Activated CD4-positive, alpha-beta memory T cell treated with anti-CD3 and anti-CD28 coated beads for 36 hours (primary cell): ENCODE results near the gene FBXL4. TPM values are rescaled to one million over a fixed set of nuclear protein-coding genes. Genes with fewer than 3 reads are reported as not detected.

Experiments used
- CTCF ChIA-PET: fragments of 350-600 bp; sonication (Branson Sonifier 250); formaldehyde crosslinking; loops from one replicate; lab custom pipeline; 2021; ENCODE audit warnings: antibody characterized with exemption, inconsistent platforms; lab: Charles Lee
- POLR2A ChIA-PET: fragments of 350-600 bp; sonication (Branson Sonifier 250); formaldehyde crosslinking; loops from one replicate; lab custom pipeline; 2021; ENCODE audit warnings: antibody characterized with exemption; lab: Charles Lee
- DNase-seq: peaks from one replicate; pipeline ENCODE4 v3.0.0-alpha.2; 2020
- H3K27ac Mint-ChIP-seq: one replicate; pipeline ENCODE4 v1.8.0; 2021; ENCODE audit warnings: mixed read lengths
- H3K27me3 Mint-ChIP-seq: one replicate; pipeline ENCODE4 v1.8.0; 2021; ENCODE audit warnings: mixed read lengths
- H3K36me3 Mint-ChIP-seq: one replicate; pipeline ENCODE4 v1.8.0; 2021; ENCODE audit warnings: mixed read lengths
- H3K4me1 Mint-ChIP-seq: one replicate; pipeline ENCODE4 v1.8.0; 2021; ENCODE audit warnings: low read depth, mixed read lengths
- H3K4me3 Mint-ChIP-seq: one replicate; pipeline ENCODE4 v1.8.0; 2021; ENCODE audit warnings: mild to moderate bottlenecking, mixed read lengths
- H3K9me3 Mint-ChIP-seq: one replicate; pipeline ENCODE4 v1.8.0; 2021; ENCODE audit warnings: mixed read lengths
- intact Hi-C: fragments of 100-400 bp; cut with micrococcal nuclease; formaldehyde crosslinking; loops from one replicate; pipeline ENCODE4 v1.15.1; 2023
- total RNA-seq, 2 experiments: library from RNA; stranded (reverse); gene quantifications; one replicate each; pipeline ENCODE4 v1.2.3, GENCODE V29; 2021

Gene FBXL4
- total RNA-seq, 2 experiments from 2014 or later: 13.8 TPM

- DNase-seq: no peak
- H3K27ac Mint-ChIP-seq: no peak overlapping the region
- H3K4me3 Mint-ChIP-seq: no peak overlapping the region
- ChIA-PET POLR2A (no interaction called here), CTCF (no interaction called here)
- H3K27me3 Mint-ChIP-seq: peaks cover 74% of the 10 kb centered on the region
- H3K36me3 Mint-ChIP-seq: no peaks in the 10 kb centered on the region
- peaks cover 23% of the 10 kb centered on the region for H3K4me1 Mint-ChIP-seq
- intact Hi-C loops: no loop called here
- no peaks in the 10 kb centered on the region for H3K9me3 Mint-ChIP-seq
These were observed 106.0 kb downstream of the FBXL4 start for GRCh38 chr6:98841621-98842341.

GRCh38 chr6:98840996-98841513, 106.7 kb downstream of the FBXL4 start:
- DNase-seq: no peak
- ChIA-PET POLR2A (no interaction called here), CTCF (no interaction called here)
- intact Hi-C loops: no loop called here
- Mint-ChIP-seq H3K27me3 (peaks cover 73% of the 10 kb centered on the region), H3K36me3 (no peaks in the 10 kb centered on the region), H3K4me1 (peaks cover 26% of the 10 kb centered on the region), H3K27ac (no peak overlapping the region), H3K4me3 (no peak overlapping the region), H3K9me3 (no peaks in the 10 kb centered on the region)

GRCh38 chr6:98840385-98840784, 107.4 kb downstream of the FBXL4 start:
- no peak for DNase-seq
- Mint-ChIP-seq H3K36me3 (no peaks in the 10 kb centered on the region), H3K9me3 (no peaks in the 10 kb centered on the region), H3K4me1 (peaks cover 24% of the 10 kb centered on the region), H3K4me3 (no peak overlapping the region), H3K27me3 (peaks cover 72% of the 10 kb centered on the region), H3K27ac (no peak overlapping the region)
- POLR2A ChIA-PET: no interaction called here
- intact Hi-C loops: no loop called here
- CTCF ChIA-PET: no interaction called here

GRCh38 chr6:98839781-98840361, 107.9 kb downstream of the FBXL4 start:
- no peak for DNase-seq
- H3K27ac Mint-ChIP-seq: no peak overlapping the region
- H3K36me3 Mint-ChIP-seq: no peaks in the 10 kb centered on the region
- intact Hi-C loops: loop anchor here (10.0 kb wide), 1 partner anchor 1555 kb away; the partner anchor contains the start of gene MMS22L
- ChIA-PET CTCF (no interaction called here), POLR2A (no interaction called here)
- no peak overlapping the region for H3K4me3 Mint-ChIP-seq
- peaks cover 23% of the 10 kb centered on the region for H3K4me1 Mint-ChIP-seq
- H3K27me3 Mint-ChIP-seq: peaks cover 71% of the 10 kb centered on the region
- H3K9me3 Mint-ChIP-seq: no peaks in the 10 kb centered on the region

GRCh38 chr6:98838975-98839374, 108.8 kb downstream of the FBXL4 start:
- ChIA-PET POLR2A (no interaction called here), CTCF (no interaction called here)
- no peak overlapping the region for H3K27ac Mint-ChIP-seq
- H3K4me3 Mint-ChIP-seq: no peak overlapping the region
- no peak for DNase-seq
- H3K36me3 Mint-ChIP-seq: no peaks in the 10 kb centered on the region
- H3K9me3 Mint-ChIP-seq: no peaks in the 10 kb centered on the region
- intact Hi-C loops: loop anchor here (10.0 kb wide), 1 partner anchor 1554 kb away; the partner anchor contains the start of gene MMS22L
- H3K4me1 Mint-ChIP-seq: peaks cover 15% of the 10 kb centered on the region
- peaks cover 68% of the 10 kb centered on the region for H3K27me3 Mint-ChIP-seq

GRCh38 chr6:98838032-98838431, 109.7 kb downstream of the FBXL4 start:
- DNase-seq: no peak
- ChIA-PET CTCF (no interaction called here), POLR2A (no interaction called here)
- Mint-ChIP-seq H3K4me3 (no peak overlapping the region), H3K36me3 (no peaks in the 10 kb centered on the region), H3K27me3 (peaks cover 71% of the 10 kb centered on the region), H3K27ac (no peak overlapping the region), H3K4me1 (peaks cover 20% of the 10 kb centered on the region), H3K9me3 (no peaks in the 10 kb centered on the region)
- intact Hi-C loops: loop anchor here (10.0 kb wide), 1 partner anchor 1553 kb away; the partner anchor contains the start of gene MMS22L

- Mint-ChIP-seq H3K4me3 (no peak overlapping the region), H3K36me3 (no peaks in the 10 kb centered on the region), H3K27me3 (peaks cover 70% of the 10 kb centered on the region), H3K27ac (no peak overlapping the region), H3K4me1 (peaks cover 22% of the 10 kb centered on the region), H3K9me3 (no peaks in the 10 kb centered on the region)
- POLR2A ChIA-PET: no interaction called here
- no peak for DNase-seq
- CTCF ChIA-PET: interaction anchor here (1.5 kb wide), 1 partner anchor 8 kb away, joined by 5 read pairs; no protein-coding TSS in a partner anchor
- intact Hi-C loops: loop anchor here (10.0 kb wide), 1 partner anchor 1552 kb away; the partner anchor contains the start of gene MMS22L
These were observed 110.5 kb downstream of the FBXL4 start for GRCh38 chr6:98836962-98837944.

GRCh38 chr6:98836025-98836961, 111.5 kb downstream of the FBXL4 start:
- Mint-ChIP-seq H3K9me3 (no peaks in the 10 kb centered on the region), H3K4me3 (no peak overlapping the region), H3K36me3 (no peaks in the 10 kb centered on the region), H3K27me3 (peaks cover 70% of the 10 kb centered on the region), H3K27ac (no peak overlapping the region), H3K4me1 (peaks cover 30% of the 10 kb centered on the region)
- intact Hi-C loops: loop anchor here (10.0 kb wide), 1 partner anchor 1551 kb away; the partner anchor contains the start of gene MMS22L
- DNase-seq: no peak
- CTCF ChIA-PET: interaction anchor here (1.5 kb wide), 1 partner anchor 9 kb away, joined by 5 read pairs; no protein-coding TSS in a partner anchor
- POLR2A ChIA-PET: no interaction called here

- no peak for DNase-seq
- H3K4me3 Mint-ChIP-seq: no peak overlapping the region
- H3K36me3 Mint-ChIP-seq: no peaks in the 10 kb centered on the region
- no peak overlapping the region for H3K27ac Mint-ChIP-seq
- H3K4me1 Mint-ChIP-seq: peaks cover 36% of the 10 kb centered on the region
- intact Hi-C loops: loop anchor here (10.0 kb wide), 1 partner anchor 1551 kb away; the partner anchor contains the start of gene MMS22L
- H3K27me3 Mint-ChIP-seq: peaks cover 73% of the 10 kb centered on the region
- POLR2A ChIA-PET: no interaction called here
- CTCF ChIA-PET: interaction anchor here (1.5 kb wide), 1 partner anchor 10 kb away, joined by 5 read pairs; no protein-coding TSS in a partner anchor
- no peaks in the 10 kb centered on the region for H3K9me3 Mint-ChIP-seq
These were observed 112.4 kb downstream of the FBXL4 start for GRCh38 chr6:98835149-98836024.
